WTC11 (cell line): ENCODE data around the gene MIA. TPM values are rescaled to one million over a fixed set of nuclear protein-coding genes. Genes with fewer than 3 reads are reported as not detected.

Source experiments
- ATAC-seq: fragments of 200-7000 bp; cut with Tn5 transposase; 2 replicates; pipeline ENCODE4 v1.10.0; 2021; ENCODE audit warnings: mild to moderate bottlenecking, moderate library complexity
- CTCF ChIA-PET: fragments of 300-600 bp; sonication (Branson Sonifier 250); formaldehyde crosslinking; loops from one replicate; lab custom pipeline; 2021; ENCODE audit warnings: antibody characterized with exemption; lab: Charles Lee
- POLR2A ChIA-PET: fragments of 350-600 bp; sonication (Branson Sonifier 250); formaldehyde crosslinking; loops from one replicate; lab custom pipeline; 2021; ENCODE audit warnings: antibody characterized with exemption; lab: Charles Lee
- DNase-seq: peaks from one replicate; pipeline ENCODE4 v3.0.0; 2021; ENCODE audit warnings: low spot score
- H3K27ac Mint-ChIP-seq: 2 replicates; pipeline ENCODE4 v1.8.0; 2021; ENCODE audit warnings: mixed read lengths
- H3K27me3 Mint-ChIP-seq: 2 replicates; pipeline ENCODE4 v1.8.0; 2021; ENCODE audit warnings: low read depth, mild to moderate bottlenecking, moderate library complexity, mixed read lengths
- H3K36me3 Mint-ChIP-seq: 2 replicates; pipeline ENCODE4 v1.8.0; 2021; ENCODE audit warnings: mixed read lengths
- H3K4me1 Mint-ChIP-seq: 2 replicates; pipeline ENCODE4 v1.8.0; 2022; ENCODE audit warnings: mixed read lengths
- H3K4me3 Mint-ChIP-seq: 2 replicates; pipeline ENCODE4 v1.8.0; 2021; ENCODE audit warnings: mild to moderate bottlenecking, moderate library complexity, mixed read lengths
- H3K9me3 Mint-ChIP-seq: 2 replicates; pipeline ENCODE4 v1.8.0; 2021; ENCODE audit warnings: mixed read lengths
- ARID4B ChIP-seq: sonication (generic); formaldehyde crosslinking; IDR thresholded peaks from 2 replicates; pipeline ENCODE4 v1.8.0; 2023; ENCODE audit warnings: missing genetic modification reagents, mild to moderate bottlenecking, borderline replicate concordance
- CBFB ChIP-seq: sonication (generic); formaldehyde crosslinking; IDR thresholded peaks from 2 replicates; pipeline ENCODE4 v1.8.1; 2022; ENCODE audit warnings: mild to moderate bottlenecking, low read depth, missing genetic modification reagents
- ESRRA ChIP-seq: sonication (generic); formaldehyde crosslinking; IDR thresholded peaks from 2 replicates; pipeline ENCODE4 v1.8.1; 2022; ENCODE audit warnings: mild to moderate bottlenecking, missing genetic modification reagents, borderline replicate concordance
- FOXK1 ChIP-seq: sonication (generic); formaldehyde crosslinking; IDR thresholded peaks from 2 replicates; pipeline ENCODE4 v1.8.0; 2022; ENCODE audit warnings: mild to moderate bottlenecking, moderate library complexity, missing genetic modification reagents
- FOXP1 ChIP-seq: sonication (generic); formaldehyde crosslinking; IDR thresholded peaks from 2 replicates; pipeline ENCODE4 v1.8.0; 2022; ENCODE audit warnings: missing genetic modification reagents, mild to moderate bottlenecking, moderate library complexity, borderline replicate concordance
- FOXP4 ChIP-seq: sonication (generic); formaldehyde crosslinking; IDR thresholded peaks from 2 replicates; pipeline ENCODE4 v1.8.0; 2022; ENCODE audit warnings: mild to moderate bottlenecking, missing genetic modification reagents
- GABPB1 ChIP-seq: sonication (generic); formaldehyde crosslinking; IDR thresholded peaks from 2 replicates; pipeline ENCODE4 v1.8.1; 2023; ENCODE audit warnings: mild to moderate bottlenecking, missing genetic modification reagents
- GTF2I ChIP-seq: fragments of 250-450 bp; sonication (Bioruptor Pico); conservative IDR thresholded peaks from 2 replicates; pipeline ENCODE4 v1.4.0; 2021; ENCODE audit warnings: mild to moderate bottlenecking
- HMGA2 ChIP-seq: fragments of 250-450 bp; sonication (Bioruptor Pico); IDR thresholded peaks from 2 replicates; pipeline ENCODE4 v1.4.0; 2021; ENCODE audit warnings: mild to moderate bottlenecking, moderate library complexity
- MAX ChIP-seq: sonication (generic); formaldehyde crosslinking; IDR thresholded peaks from 2 replicates; pipeline ENCODE4 v1.8.0; 2022; ENCODE audit warnings: mild to moderate bottlenecking, missing genetic modification reagents
- NR2C2 ChIP-seq: sonication (generic); formaldehyde crosslinking; IDR thresholded peaks from 2 replicates; pipeline ENCODE4 v1.8.0; 2022; ENCODE audit warnings: mild to moderate bottlenecking, missing genetic modification reagents
- NR3C1 ChIP-seq: sonication (generic); formaldehyde crosslinking; conservative IDR thresholded peaks from 2 replicates; pipeline ENCODE4 v1.8.1; 2023; ENCODE audit warnings: low read depth, mild to moderate bottlenecking, missing genetic modification reagents
- OVOL2 ChIP-seq: fragments of 250-450 bp; sonication (Bioruptor Pico); IDR thresholded peaks from 2 replicates; pipeline ENCODE4 v1.9.0; 2021; ENCODE audit warnings: mild to moderate bottlenecking, borderline replicate concordance
- RELA ChIP-seq: sonication (generic); formaldehyde crosslinking; IDR thresholded peaks from 2 replicates; pipeline ENCODE4 v1.8.1; 2022; ENCODE audit warnings: missing genetic modification reagents, mild to moderate bottlenecking, borderline replicate concordance
- RORB ChIP-seq: fragments of 250-450 bp; sonication (Bioruptor Pico); IDR thresholded peaks from 2 replicates; pipeline ENCODE4 v1.9.0; 2021; ENCODE audit warnings: mild to moderate bottlenecking
- SMAD4 ChIP-seq: sonication (generic); formaldehyde crosslinking; IDR thresholded peaks from 2 replicates; pipeline ENCODE4 v1.8.0; 2022; ENCODE audit warnings: mild to moderate bottlenecking, missing genetic modification reagents
- SOX15 ChIP-seq: fragments of 250-450 bp; sonication (Bioruptor Pico); IDR thresholded peaks from 2 replicates; pipeline ENCODE4 v1.9.0; 2021; ENCODE audit warnings: mild to moderate bottlenecking
- SP1 ChIP-seq: sonication (generic); formaldehyde crosslinking; conservative IDR thresholded peaks from 2 replicates; pipeline ENCODE4 v1.8.1; 2022; ENCODE audit warnings: missing genetic modification reagents
- TCF7 ChIP-seq: sonication (generic); formaldehyde crosslinking; IDR thresholded peaks from 2 replicates; pipeline ENCODE4 v1.8.0; 2022; ENCODE audit warnings: mild to moderate bottlenecking, low read depth, missing genetic modification reagents, moderate library complexity
- ZNF138 ChIP-seq: sonication (generic); formaldehyde crosslinking; conservative IDR thresholded peaks from 2 replicates; pipeline ENCODE4 v1.8.1; 2022; ENCODE audit warnings: mild to moderate bottlenecking, moderate library complexity, missing genetic modification reagents
- ZNF317 ChIP-seq: sonication (generic); formaldehyde crosslinking; IDR thresholded peaks from 2 replicates; pipeline ENCODE4 v1.8.1; 2023; ENCODE audit warnings: low read depth, mild to moderate bottlenecking, moderate library complexity, missing genetic modification reagents, borderline replicate concordance
- total RNA-seq: library from RNA; stranded (reverse); gene quantifications from 3 replicates; pipeline ENCODE4 v1.2.3, GENCODE V29; 2021
- TF ChIP-seq, protein P1 (sequence below): sonication (generic); formaldehyde crosslinking; IDR thresholded peaks from 2 replicates; pipeline ENCODE4 v1.8.0; 2022; ENCODE audit warnings: mild to moderate bottlenecking, missing genetic modification reagents
- TF ChIP-seq, protein P2 (sequence below): sonication (generic); formaldehyde crosslinking; IDR thresholded peaks from 2 replicates; pipeline ENCODE4 v1.8.0; 2023; ENCODE audit warnings: mild to moderate bottlenecking, missing genetic modification reagents
- TF ChIP-seq, protein P3 (sequence below): fragments of 250-450 bp; sonication (Bioruptor Pico); IDR thresholded peaks from 2 replicates; pipeline ENCODE4 v2.1.2; 2022; ENCODE audit warnings: mild to moderate bottlenecking, moderate library complexity
- TF ChIP-seq, protein P4 (sequence below): sonication (generic); formaldehyde crosslinking; IDR thresholded peaks from 2 replicates; pipeline ENCODE4 v1.8.0; 2022; ENCODE audit warnings: mild to moderate bottlenecking, missing genetic modification reagents

MIA gene
- total RNA-seq, 1 experiment from 2014 or later: not detected

- peaks cover 52% of the 10 kb centered on the region for H3K36me3 Mint-ChIP-seq
- CTCF ChIA-PET: no interaction called here
- DNase-seq (no peak), ATAC-seq (no peak)
- no peaks in the 10 kb centered on the region for H3K9me3 Mint-ChIP-seq
- no peak overlapping the region for H3K27ac Mint-ChIP-seq
- H3K4me3 Mint-ChIP-seq: no peak overlapping the region
- H3K4me1 Mint-ChIP-seq: no peaks in the 10 kb centered on the region
- POLR2A ChIA-PET: no interaction called here
- H3K27me3 Mint-ChIP-seq: no peaks in the 10 kb centered on the region
- no peak for TF ChIP-seq SOX15
- no peak for TF ChIP-seq ESRRA
- TF ChIP-seq, protein P1, sequence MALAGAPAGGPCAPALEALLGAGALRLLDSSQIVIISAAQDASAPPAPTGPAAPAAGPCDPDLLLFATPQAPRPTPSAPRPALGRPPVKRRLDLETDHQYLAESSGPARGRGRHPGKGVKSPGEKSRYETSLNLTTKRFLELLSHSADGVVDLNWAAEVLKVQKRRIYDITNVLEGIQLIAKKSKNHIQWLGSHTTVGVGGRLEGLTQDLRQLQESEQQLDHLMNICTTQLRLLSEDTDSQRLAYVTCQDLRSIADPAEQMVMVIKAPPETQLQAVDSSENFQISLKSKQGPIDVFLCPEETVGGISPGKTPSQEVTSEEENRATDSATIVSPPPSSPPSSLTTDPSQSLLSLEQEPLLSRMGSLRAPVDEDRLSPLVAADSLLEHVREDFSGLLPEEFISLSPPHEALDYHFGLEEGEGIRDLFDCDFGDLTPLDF: no peak
- TF ChIP-seq, protein P2, sequence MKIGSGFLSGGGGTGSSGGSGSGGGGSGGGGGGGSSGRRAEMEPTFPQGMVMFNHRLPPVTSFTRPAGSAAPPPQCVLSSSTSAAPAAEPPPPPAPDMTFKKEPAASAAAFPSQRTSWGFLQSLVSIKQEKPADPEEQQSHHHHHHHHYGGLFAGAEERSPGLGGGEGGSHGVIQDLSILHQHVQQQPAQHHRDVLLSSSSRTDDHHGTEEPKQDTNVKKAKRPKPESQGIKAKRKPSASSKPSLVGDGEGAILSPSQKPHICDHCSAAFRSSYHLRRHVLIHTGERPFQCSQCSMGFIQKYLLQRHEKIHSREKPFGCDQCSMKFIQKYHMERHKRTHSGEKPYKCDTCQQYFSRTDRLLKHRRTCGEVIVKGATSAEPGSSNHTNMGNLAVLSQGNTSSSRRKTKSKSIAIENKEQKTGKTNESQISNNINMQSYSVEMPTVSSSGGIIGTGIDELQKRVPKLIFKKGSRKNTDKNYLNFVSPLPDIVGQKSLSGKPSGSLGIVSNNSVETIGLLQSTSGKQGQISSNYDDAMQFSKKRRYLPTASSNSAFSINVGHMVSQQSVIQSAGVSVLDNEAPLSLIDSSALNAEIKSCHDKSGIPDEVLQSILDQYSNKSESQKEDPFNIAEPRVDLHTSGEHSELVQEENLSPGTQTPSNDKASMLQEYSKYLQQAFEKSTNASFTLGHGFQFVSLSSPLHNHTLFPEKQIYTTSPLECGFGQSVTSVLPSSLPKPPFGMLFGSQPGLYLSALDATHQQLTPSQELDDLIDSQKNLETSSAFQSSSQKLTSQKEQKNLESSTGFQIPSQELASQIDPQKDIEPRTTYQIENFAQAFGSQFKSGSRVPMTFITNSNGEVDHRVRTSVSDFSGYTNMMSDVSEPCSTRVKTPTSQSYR (CRISPR knock-in tag): no peak
- no peak for TF ChIP-seq NR2C2 (CRISPR knock-in tag)
- TF ChIP-seq MAX (CRISPR knock-in tag): no peak
- TF ChIP-seq GTF2I: no peak
- TF ChIP-seq FOXK1 (CRISPR knock-in tag): no peak
- no peak for TF ChIP-seq NR3C1
- no peak for TF ChIP-seq ZNF138
- no peak for TF ChIP-seq SP1
- TF ChIP-seq TCF7 (CRISPR knock-in tag): no peak
- TF ChIP-seq FOXP4 (CRISPR knock-in tag): no peak
- TF ChIP-seq GABPB1 (CRISPR knock-in tag): no peak
- no peak for TF ChIP-seq OVOL2 (CRISPR knock-in tag)
- TF ChIP-seq, protein P3, sequence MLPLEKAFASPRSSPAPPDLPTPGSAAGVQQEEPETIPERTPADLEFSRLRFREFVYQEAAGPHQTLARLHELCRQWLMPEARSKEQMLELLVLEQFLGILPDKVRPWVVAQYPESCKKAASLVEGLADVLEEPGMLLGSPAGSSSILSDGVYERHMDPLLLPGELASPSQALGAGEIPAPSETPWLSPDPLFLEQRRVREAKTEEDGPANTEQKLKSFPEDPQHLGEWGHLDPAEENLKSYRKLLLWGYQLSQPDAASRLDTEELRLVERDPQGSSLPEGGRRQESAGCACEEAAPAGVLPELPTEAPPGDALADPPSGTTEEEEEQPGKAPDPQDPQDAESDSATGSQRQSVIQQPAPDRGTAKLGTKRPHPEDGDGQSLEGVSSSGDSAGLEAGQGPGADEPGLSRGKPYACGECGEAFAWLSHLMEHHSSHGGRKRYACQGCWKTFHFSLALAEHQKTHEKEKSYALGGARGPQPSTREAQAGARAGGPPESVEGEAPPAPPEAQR: no peak
- no peak for TF ChIP-seq HMGA2 (CRISPR knock-in tag)
- no peak for TF ChIP-seq CBFB (CRISPR knock-in tag)
- no peak for TF ChIP-seq RORB (CRISPR knock-in tag)
- TF ChIP-seq RELA (CRISPR knock-in tag): no peak
Observed at GRCh38 chr19:40735013-40735771, 40.1 kb upstream of the MIA start.

- H3K27ac Mint-ChIP-seq: no peak overlapping the region
- ATAC-seq: no peak
- no peak for DNase-seq
- peaks cover 43% of the 10 kb centered on the region for H3K36me3 Mint-ChIP-seq
- ChIA-PET POLR2A (no interaction called here), CTCF (no interaction called here)
- no peaks in the 10 kb centered on the region for H3K27me3 Mint-ChIP-seq
- H3K4me1 Mint-ChIP-seq: peaks cover 2% of the 10 kb centered on the region
- no peaks in the 10 kb centered on the region for H3K9me3 Mint-ChIP-seq
- H3K4me3 Mint-ChIP-seq: no peak overlapping the region
- no peak for TF ChIP-seq SMAD4
- TF ChIP-seq FOXP1 (CRISPR knock-in tag): no peak
- TF ChIP-seq ARID4B (CRISPR knock-in tag): no peak
- TF ChIP-seq SOX15: no peak
- TF ChIP-seq, protein P4, sequence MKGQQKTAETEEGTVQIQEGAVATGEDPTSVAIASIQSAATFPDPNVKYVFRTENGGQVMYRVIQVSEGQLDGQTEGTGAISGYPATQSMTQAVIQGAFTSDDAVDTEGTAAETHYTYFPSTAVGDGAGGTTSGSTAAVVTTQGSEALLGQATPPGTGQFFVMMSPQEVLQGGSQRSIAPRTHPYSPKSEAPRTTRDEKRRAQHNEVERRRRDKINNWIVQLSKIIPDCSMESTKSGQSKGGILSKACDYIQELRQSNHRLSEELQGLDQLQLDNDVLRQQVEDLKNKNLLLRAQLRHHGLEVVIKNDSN (CRISPR knock-in tag): no peak
- TF ChIP-seq ZNF317 (CRISPR knock-in tag): no peak
Observed at GRCh38 chr19:40736661-40737060, 38.7 kb upstream of the MIA start.
